CD14-positive monocyte (primary cell): ENCODE data around the gene BARHL1. TPM values are rescaled to one million over a fixed set of nuclear protein-coding genes. Genes with fewer than 3 reads are reported as not detected.

Experiments
- DNase-seq, 3 donors: peaks; one replicate each; pipeline ENCODE4 v3.0.0-alpha.2; 2011 to 2022
- H2AFZ ChIP-seq: 2 replicates; pipeline ENCODE4 v1.6.0; 2012; ENCODE audit warnings: mild to moderate bottlenecking, low read depth, low read length, inconsistent platforms; ENCODE audit not compliant: insufficient read depth, poor library complexity, severe bottlenecking
- H3K27ac ChIP-seq, 2 donors: 1 replicate in 1 of 2; 2 replicates in 1 of 2; pipeline ENCODE4 v1.5.1; 2012 to 2013; ENCODE audit warnings: low read length in 2 of 2, control low read depth in 1 of 2, inconsistent platforms in 1 of 2, low read depth in 1 of 2, mild to moderate bottlenecking in 1 of 2
- H3K27me3 ChIP-seq, 2 donors: one replicate each; pipeline versions ENCODE4 v1.6.0 to v1.6.1; 2011 to 2013; ENCODE audit warnings: low read length in 2 of 2; ENCODE audit not compliant: control insufficient read depth in 2 of 2, insufficient read depth in 2 of 2
- H3K36me3 ChIP-seq, 2 donors: replicated peaks in 1 of 2; 1 replicate in 1 of 2; 2 replicates in 1 of 2; pipeline versions ENCODE4 v1.5.1 to v1.6.1; 2012 to 2013; ENCODE audit warnings: low read length in 2 of 2, control low read depth in 1 of 2, inconsistent platforms in 1 of 2, mild to moderate bottlenecking in 1 of 2; ENCODE audit not compliant: insufficient read depth in 2 of 2, control insufficient read depth in 1 of 2
- H3K4me1 ChIP-seq, 2 donors: 1 replicate in 1 of 2; 2 replicates in 1 of 2; pipeline versions ENCODE4 v1.5.1 to v1.6.1; 2012 to 2013; ENCODE audit warnings: low read length in 2 of 2, control low read depth in 1 of 2, inconsistent platforms in 1 of 2, mild to moderate bottlenecking in 1 of 2, moderate library complexity in 1 of 2; ENCODE audit not compliant: insufficient read depth in 2 of 2, control insufficient read depth in 1 of 2
- H3K4me2 ChIP-seq: replicated peaks from 2 replicates; pipeline ENCODE3; 2012; ENCODE audit warnings: low read length, moderate library complexity, mild to moderate bottlenecking; ENCODE audit not compliant: poor library complexity, severe bottlenecking; ENCODE audit errors: extremely low read depth
- H3K4me3 ChIP-seq, 3 experiments: fragments of 200-600 bp in 1 of 3; sonication (generic) in 1 of 3; replicated peaks in 1 of 3; 1 replicate in 2 of 3; 2 replicates in 1 of 3; pipeline ENCODE4 v1.5.1; 2011 to 2013; ENCODE audit warnings: low read length in 3 of 3, mild to moderate bottlenecking in 3 of 3, control low read depth in 2 of 3, low read depth in 2 of 3, inconsistent platforms in 1 of 3, moderate library complexity in 1 of 3
- H3K79me2 ChIP-seq: 2 replicates; pipeline ENCODE4 v1.6.0; 2012; ENCODE audit warnings: mild to moderate bottlenecking, control low read depth, inconsistent platforms, low read length, moderate library complexity; ENCODE audit not compliant: insufficient read depth
- H3K9ac ChIP-seq: 2 replicates; pipeline ENCODE4 v1.6.0; 2017; ENCODE audit warnings: low read length, mild to moderate bottlenecking; ENCODE audit not compliant: insufficient read depth, poor library complexity, severe bottlenecking
- H3K9me3 ChIP-seq, 2 donors: replicated peaks in 1 of 2; 1 replicate in 1 of 2; 2 replicates in 1 of 2; pipeline versions ENCODE4 v1.5.1 to v1.6.1; 2012 to 2013; ENCODE audit warnings: low read length in 2 of 2, control low read depth in 1 of 2; ENCODE audit not compliant: control insufficient read depth in 1 of 2, insufficient read depth in 1 of 2
- H4K20me1 ChIP-seq: 2 replicates; pipeline ENCODE4 v1.6.0; 2012; ENCODE audit warnings: mild to moderate bottlenecking, low read length, control low read depth, moderate library complexity; ENCODE audit not compliant: insufficient read depth
- H3K27ac Mint-ChIP-seq, 7 donors: one replicate each; pipeline ENCODE4 v1.8.0; 2020; ENCODE audit warnings: mild to moderate bottlenecking in 7 of 7, mixed read lengths in 7 of 7, moderate library complexity in 6 of 7, inconsistent platforms in 2 of 7
- H3K27me3 Mint-ChIP-seq, 3 donors: one replicate each; pipeline ENCODE4 v1.8.0; 2021 to 2022; ENCODE audit warnings: low read depth in 3 of 3, mild to moderate bottlenecking in 3 of 3, mixed read lengths in 3 of 3, moderate library complexity in 3 of 3, inconsistent platforms in 1 of 3
- H3K36me3 Mint-ChIP-seq, 2 donors: one replicate each; pipeline ENCODE4 v1.8.0; 2020; ENCODE audit warnings: mixed read lengths in 2 of 2, inconsistent platforms in 1 of 2, mild to moderate bottlenecking in 1 of 2
- H3K4me1 Mint-ChIP-seq: one replicate; pipeline ENCODE4 v1.8.0; 2020; ENCODE audit warnings: mild to moderate bottlenecking, mixed read lengths
- H3K4me3 Mint-ChIP-seq, 2 donors: one replicate each; pipeline ENCODE4 v1.8.0; 2020; ENCODE audit warnings: mild to moderate bottlenecking in 2 of 2, mixed read lengths in 2 of 2, moderate library complexity in 1 of 2
- H3K9me3 Mint-ChIP-seq, 7 donors: one replicate each; pipeline ENCODE4 v1.8.0; 2020 to 2022; ENCODE audit warnings: mixed read lengths in 7 of 7, mild to moderate bottlenecking in 6 of 7, moderate library complexity in 6 of 7, inconsistent platforms in 2 of 7
- CTCF ChIP-seq: fragments of 200-600 bp; IDR thresholded peaks from one replicate; pipeline ENCODE4 v1.8.0; 2022; ENCODE audit warnings: antibody characterized with exemption, mild to moderate bottlenecking
- WGBS: methylation state at CpG from one replicate; pipeline ENCODE4 v1.1.5; 2013; ENCODE audit warnings: missing lambda C conversion rate; ENCODE audit not compliant: insufficient coverage; 5-methylcytosine and 5-hydroxymethylcytosine counted together
- intact Hi-C, 2 donors: fragments of 100-400 bp; cut with micrococcal nuclease; formaldehyde crosslinking; loops; one replicate each; pipeline versions ENCODE4 v1.15.0 to v1.15.1; 2023
- polyA plus RNA-seq, 3 donors: library from polyadenylated mRNA; depleted of rRNA in 1 of 3; unstranded in 2 of 3; stranded (reverse) in 1 of 3; fragments of 300-500 nt in 2 of 3; fragments of >200 nt in 1 of 3; fragmentation: Illumina TruSeq in 2 of 3; gene quantifications; 1 replicate in 2 of 3; 2 replicates in 1 of 3; pipeline ENCODE4 v1.2.3, GENCODE V29; 2012 to 2021

The BARHL1 gene
- polyA plus RNA-seq, 3 donors: not detected

- no peaks in the 10 kb centered on the region for H3K36me3 ChIP-seq
- Mint-ChIP-seq H3K4me3 (peak overlapping the region in 1 of 2 donors; percentile 1), H3K27me3 (peaks cover 26 to 40% (median 38%) of the 10 kb centered on the region in 3 donors), H3K9me3 (peaks cover 0 to 1% (median 0%) of the 10 kb centered on the region in 7 donors), H3K36me3 (no peaks in the 10 kb centered on the region), H3K27ac (no peak overlapping the region), H3K4me1 (no peaks in the 10 kb centered on the region)
- H3K4me1 ChIP-seq: no peaks in the 10 kb centered on the region
- WGBS: 91% methylated on average over 12 of the region's 15 CpGs
- H4K20me1 ChIP-seq: no peaks in the 10 kb centered on the region
- no peak overlapping the region for H3K4me3 ChIP-seq
- no peak for DNase-seq
- intact Hi-C loops: no loop called here
- no peaks in the 10 kb centered on the region for H3K9me3 ChIP-seq
- H3K27ac ChIP-seq: no peak overlapping the region
- H3K9ac ChIP-seq: no peak overlapping the region
- H2AFZ ChIP-seq: no peak overlapping the region
- H3K4me2 ChIP-seq: no peak overlapping the region
- no peak for TF ChIP-seq CTCF
- H3K27me3 ChIP-seq: peaks cover 1 to 21% of the 10 kb centered on the region in 2 donors
- H3K79me2 ChIP-seq: no peaks in the 10 kb centered on the region
These were observed 10.4 kb upstream of the BARHL1 start for GRCh38 chr9:132571806-132572600.

- H3K27ac Mint-ChIP-seq: no peak overlapping the region
- no peak overlapping the region for H3K4me3 Mint-ChIP-seq
- H3K27me3 ChIP-seq: peaks cover 9 to 30% of the 10 kb centered on the region in 2 donors
- no peaks in the 10 kb centered on the region for H3K4me1 Mint-ChIP-seq
- no peak overlapping the region for H3K4me3 ChIP-seq
- no peaks in the 10 kb centered on the region for H3K4me1 ChIP-seq
- no peak for DNase-seq
- intact Hi-C loops: no loop called here
- no peaks in the 10 kb centered on the region for H3K79me2 ChIP-seq
- H3K4me2 ChIP-seq: no peak overlapping the region
- no peaks in the 10 kb centered on the region for H3K36me3 Mint-ChIP-seq
- H3K27me3 Mint-ChIP-seq: peaks cover 36 to 49% (median 44%) of the 10 kb centered on the region in 3 donors
- no peaks in the 10 kb centered on the region for H3K36me3 ChIP-seq
- no peak for TF ChIP-seq CTCF
- no peak overlapping the region for H3K27ac ChIP-seq
- no peak overlapping the region for H2AFZ ChIP-seq
- H3K9ac ChIP-seq: no peak overlapping the region
- peaks cover 0 to 1% (median 0%) of the 10 kb centered on the region in 7 donors for H3K9me3 Mint-ChIP-seq
- no peaks in the 10 kb centered on the region for H4K20me1 ChIP-seq
- WGBS: 33% methylated on average over 4 of the region's 8 CpGs
- no peaks in the 10 kb centered on the region for H3K9me3 ChIP-seq
These were observed 9.5 kb upstream of the BARHL1 start for GRCh38 chr9:132572921-132573320.
